ENCODE measurements around the gene MAP4K5.

Gene MAP4K5

GRCh38 chr14:50475460-50475859, 56.9 kb downstream of the MAP4K5 start:
- no peak for DNase-seq

DNA sequence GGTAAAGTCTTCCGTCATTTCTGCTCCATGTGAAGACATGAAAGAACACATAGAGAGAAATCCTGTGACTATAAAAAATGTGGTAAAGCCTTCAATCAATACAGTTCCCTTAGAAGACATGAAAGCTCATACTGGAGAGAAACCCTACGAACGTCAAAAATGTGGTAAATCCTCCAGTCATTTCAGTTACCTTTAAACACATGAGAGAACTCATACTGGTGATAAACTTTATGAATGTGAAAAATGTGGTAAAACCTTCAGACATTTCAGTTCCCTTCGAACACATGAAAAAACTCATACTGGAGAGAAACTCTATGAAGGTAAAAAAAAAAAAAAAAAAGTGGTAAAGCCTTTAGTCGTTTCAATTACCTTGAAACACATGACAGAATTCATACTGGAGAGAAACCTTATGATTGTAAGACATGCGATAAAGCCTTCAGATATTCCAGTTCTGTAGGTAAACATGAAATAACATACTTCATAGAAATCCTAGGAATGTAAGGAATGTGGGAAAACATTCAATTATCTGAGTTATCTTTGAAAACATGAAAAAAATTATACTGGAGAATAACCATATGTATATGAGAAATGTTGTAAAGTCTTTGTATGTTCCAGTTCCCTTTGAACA, 60.4 kb downstream of the MAP4K5 start:
- no peak for DNase-seq

GRCh38 chr14:50469982-50470381, 62.4 kb downstream of the MAP4K5 start:
- DNase-seq: no peak

- no peak for DNase-seq
Observed at GRCh38 chr14:50462111-50462510, 70.3 kb downstream of the MAP4K5 start.

GRCh38 chr14:50453869-50454268, 78.5 kb downstream of the MAP4K5 start:
- DNase-seq: no peak

DNA sequence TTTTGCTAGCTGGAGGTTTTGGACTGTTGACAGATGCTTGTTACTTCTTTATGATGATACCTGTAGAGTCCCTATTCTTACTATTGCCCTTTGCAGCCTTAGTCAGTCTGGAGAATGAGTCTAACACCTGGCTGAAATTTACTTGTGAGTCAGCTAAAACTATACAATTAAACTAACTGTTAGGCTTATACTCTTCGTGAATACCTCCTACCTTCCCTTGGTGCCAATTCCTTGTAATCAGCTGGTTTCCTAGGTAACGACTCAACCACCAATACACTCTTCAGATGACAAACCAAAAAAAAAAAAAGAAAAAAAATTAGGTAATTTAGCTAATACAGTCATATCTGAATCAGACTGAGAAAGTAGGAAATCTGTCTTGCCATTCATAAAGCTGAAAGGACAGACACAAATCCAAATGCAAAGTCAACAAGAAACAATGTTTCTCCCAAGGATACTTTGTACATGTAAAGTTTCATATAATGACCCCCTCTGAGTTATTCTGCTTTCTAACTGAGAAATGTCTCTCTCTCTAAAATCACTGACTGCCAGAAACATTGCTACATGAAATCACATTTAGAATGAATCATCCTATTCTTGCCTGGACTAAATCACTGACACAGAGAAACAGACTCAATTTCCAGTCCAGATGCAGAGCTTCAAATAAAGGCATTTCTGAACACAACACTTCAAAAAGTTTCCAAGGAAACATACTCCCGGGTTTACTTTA, 79.2 kb downstream of the MAP4K5 start:
- DNase-seq: peak; percentile 73

DNA sequence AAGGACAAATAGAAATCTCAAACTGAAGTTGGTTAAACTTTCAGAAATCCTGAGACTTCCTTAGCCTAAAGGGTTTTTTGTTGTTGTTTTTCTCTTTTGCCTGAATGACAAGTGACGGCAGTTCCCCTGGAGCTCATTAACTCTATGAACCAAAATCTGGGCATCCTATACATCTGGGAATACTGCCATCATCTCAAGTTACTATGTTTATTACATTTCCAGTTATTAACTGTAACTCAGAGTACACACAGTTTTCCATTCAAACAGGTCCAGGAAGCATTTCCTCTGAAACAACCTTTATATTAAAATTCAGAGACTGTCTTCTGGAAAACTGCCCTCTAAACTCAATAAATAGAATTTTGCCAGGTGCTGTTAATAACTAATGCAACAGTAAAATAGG, 80.1 kb downstream of the MAP4K5 start:
- DNase-seq: no peak

GRCh38 chr14:50451854-50452253, 80.5 kb downstream of the MAP4K5 start:
- no peak for DNase-seq

DNA sequence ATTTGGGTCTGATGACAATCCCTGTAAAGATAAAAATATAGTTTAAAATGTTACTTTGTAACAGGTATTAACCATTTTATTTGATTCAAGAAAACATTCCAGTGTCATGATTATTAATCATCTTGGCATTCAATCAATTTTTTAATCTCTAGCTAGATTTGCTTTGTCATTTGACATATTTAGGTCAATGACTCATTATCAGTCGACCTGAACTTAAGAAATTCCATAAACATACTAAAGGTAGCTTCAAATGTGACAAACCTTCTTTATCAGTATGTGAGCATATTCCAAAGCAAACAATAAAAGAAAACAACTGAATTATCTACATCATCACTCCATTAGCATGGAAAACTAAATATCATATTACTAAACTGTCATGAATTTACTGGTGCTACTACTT, 84.9 kb downstream of the MAP4K5 start:
- DNase-seq: peak; percentile 79

DNA sequence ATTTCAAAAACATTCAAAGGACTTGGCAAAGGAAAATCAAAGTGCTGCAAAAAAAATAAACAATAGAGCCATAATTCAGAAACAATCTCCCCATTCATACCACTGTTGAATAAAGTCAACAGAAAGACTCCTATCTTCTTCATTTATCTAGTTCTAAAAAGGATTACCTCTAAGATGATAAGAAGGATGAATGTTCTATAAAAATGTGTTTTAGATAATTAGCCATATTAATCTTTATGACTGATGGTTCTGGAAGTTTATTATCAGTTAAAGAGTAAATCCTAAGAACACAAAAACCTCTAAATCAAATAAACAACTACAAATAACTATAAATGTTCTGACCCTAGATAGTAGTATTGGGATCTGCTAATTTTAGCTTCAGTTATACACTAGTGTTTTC, 97.8 kb downstream of the MAP4K5 start:
- DNase-seq: no peak

DNA sequence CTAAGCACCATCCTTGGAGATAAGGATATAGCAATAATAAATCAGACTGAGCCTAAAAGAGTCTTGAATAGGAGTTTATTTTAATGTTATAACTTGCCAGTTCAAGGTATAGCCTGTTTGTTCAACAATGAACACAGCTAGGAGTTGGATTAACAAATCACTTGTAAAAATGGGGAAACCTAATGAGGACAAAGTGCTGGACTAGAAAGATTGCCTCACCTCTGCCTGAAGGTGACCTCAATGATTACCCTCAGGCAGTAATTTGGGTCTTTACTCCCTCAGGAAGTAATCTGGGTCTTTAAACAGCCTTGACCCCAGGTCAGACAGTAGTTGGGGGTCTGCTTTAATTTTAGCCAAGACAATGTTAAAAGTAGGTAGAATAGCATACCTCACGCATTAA, 100.2 kb downstream of the MAP4K5 start:
- DNase-seq: no peak

DNA sequence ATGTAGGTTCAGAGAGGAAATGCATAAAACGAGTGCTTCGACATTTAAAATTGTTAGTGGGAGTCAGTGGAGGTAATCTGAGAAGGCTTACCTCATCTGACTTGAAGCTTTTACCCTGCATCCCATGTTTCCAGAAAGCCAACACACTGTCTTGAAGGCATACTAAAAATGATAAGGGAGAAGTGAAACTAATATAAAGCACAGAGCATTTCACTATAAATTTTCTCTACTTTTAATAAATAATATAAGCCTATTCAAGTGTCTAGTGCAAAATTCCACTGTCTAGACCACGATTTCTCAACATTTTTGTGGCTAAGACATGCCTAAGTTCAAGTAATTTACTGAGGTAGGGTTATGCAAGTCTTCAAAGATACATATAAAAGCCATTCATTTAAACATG, 106.6 kb downstream of the MAP4K5 start:
- DNase-seq: no peak

DNA sequence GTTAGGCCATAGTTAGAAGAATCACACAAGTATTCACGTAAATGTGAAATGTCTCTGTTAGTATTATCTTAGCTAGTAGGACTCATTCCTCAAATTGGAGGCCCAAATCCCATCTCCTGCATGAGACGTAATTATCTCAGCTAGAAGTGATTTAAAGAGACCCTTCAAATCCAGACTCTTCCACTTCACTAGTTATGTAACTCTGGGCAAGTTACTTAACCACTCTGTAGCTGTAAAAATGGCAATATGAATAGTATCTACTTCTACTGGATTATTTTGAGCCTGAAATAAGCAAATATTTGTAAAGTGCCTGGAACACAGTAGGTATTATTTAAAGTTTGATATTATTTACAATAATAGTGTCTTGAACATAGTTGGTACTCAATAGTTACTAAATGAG, 107.3 kb downstream of the MAP4K5 start:
- DNase-seq: no peak

- no peak for DNase-seq
Observed at GRCh38 chr14:50423529-50423928, 108.8 kb downstream of the MAP4K5 start.

DNA sequence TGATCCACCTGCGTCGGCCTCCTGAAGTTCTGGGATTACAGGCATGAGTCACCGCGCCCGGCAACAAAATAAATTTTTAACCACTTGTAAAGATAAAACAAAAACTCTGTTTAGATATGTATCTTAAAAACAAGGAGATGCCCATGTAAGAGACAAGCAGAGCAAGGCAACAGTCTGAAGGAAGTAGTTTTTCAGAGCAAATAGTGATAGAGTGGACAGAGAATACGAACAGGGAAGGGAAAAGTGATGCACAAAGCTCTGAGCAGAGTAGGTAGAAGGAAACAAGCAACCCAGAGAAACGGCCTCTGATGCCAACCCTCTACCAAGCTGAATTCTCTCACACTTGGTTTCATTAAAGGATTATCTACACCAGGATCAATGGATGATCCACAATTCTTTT, 110.9 kb downstream of the MAP4K5 start:
- no peak for DNase-seq

GRCh38 chr14:50417853-50418252, 114.5 kb downstream of the MAP4K5 start:
- DNase-seq: no peak

GRCh38 chr14:50410921-50411320, 121.4 kb downstream of the MAP4K5 start:
- no peak for DNase-seq

DNA sequence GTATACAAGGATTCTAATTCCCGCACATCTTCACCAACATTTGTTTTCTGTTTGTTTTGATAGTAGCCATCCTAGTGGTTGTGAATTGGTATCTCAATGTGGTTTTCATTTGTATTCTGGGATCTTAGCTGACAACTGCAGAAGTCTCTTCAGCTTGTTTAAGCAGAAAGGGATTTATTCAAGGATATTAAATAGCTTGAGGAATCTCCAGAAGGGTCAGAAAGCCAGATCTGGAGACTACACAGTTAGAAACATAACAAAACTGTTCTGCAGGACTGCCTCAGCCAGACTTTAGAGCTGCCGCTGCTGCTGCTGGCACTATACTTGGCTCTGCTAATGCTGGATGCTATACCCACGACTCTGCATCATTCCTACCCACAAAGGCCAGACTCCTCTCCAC, 122.3 kb downstream of the MAP4K5 start:
- DNase-seq: no peak

GRCh38 chr14:50407111-50407812, 125.1 kb downstream of the MAP4K5 start:
- DNase-seq: no peak

GRCh38 chr14:50403419-50403818, 128.9 kb downstream of the MAP4K5 start:
- DNase-seq: no peak

GRCh38 chr14:50402965-50403364, 129.4 kb downstream of the MAP4K5 start:
- DNase-seq: no peak

DNA sequence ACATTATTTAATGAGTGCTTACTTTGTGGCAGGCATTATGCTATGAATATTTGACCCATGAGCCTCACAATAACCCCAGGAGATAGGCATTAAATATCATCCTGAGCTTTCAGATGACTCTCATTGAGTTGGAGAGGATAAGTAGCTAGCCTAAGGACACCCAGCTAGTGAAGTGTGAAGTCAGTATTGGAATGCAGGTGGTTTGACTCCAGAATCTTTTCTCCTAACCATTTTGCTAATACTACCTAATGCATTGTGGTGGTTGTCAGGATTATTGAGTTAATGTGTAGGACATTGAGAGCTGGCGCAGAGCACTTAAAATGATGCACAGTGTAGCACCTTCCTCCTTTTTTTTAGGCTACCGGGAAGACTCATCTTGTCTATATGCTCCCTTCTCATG, 131.9 kb downstream of the MAP4K5 start:
- no peak for DNase-seq

GRCh38 chr14:50399251-50400032, 132.9 kb downstream of the MAP4K5 start:
- DNase-seq: peak; percentile 67

GRCh38 chr14:50398189-50398580, 134.2 kb downstream of the MAP4K5 start:
- DNase-seq: no peak

Measured in kidney glomerular epithelial cell (primary cell).